ENCODE results near the gene CCDC24.

The CCDC24 gene

GRCh38 chr1:44024031-44024902 lies 32.9 kb downstream of the CCDC24 start:
- no peak for DNase-seq (ENCODE audit: low read depth)

GRCh38 chr1:44024903-44025525 lies 33.6 kb downstream of the CCDC24 start:
- DNase-seq (ENCODE audit: low read depth): no peak

GRCh38 chr1:44025816-44026215 lies 34.4 kb downstream of the CCDC24 start:
- no peak for DNase-seq (ENCODE audit: low read depth)

GRCh38 chr1:44027320-44027719 lies 35.9 kb downstream of the CCDC24 start:
- no peak for DNase-seq (ENCODE audit: low read depth)

- peak; percentile 28 for DNase-seq (ENCODE audit: low read depth)
These were observed 38.0 kb downstream of the CCDC24 start for GRCh38 chr1:44029260-44029910.

GRCh38 chr1:44029911-44030604 lies 38.7 kb downstream of the CCDC24 start:
- peak; percentile 76 for DNase-seq (ENCODE audit: low read depth)

GRCh38 chr1:44030605-44031251 lies 39.3 kb downstream of the CCDC24 start:
- DNase-seq (ENCODE audit: low read depth): peak; percentile 5

- peak; percentile 18 for DNase-seq (ENCODE audit: low read depth)
These were observed 40.1 kb downstream of the CCDC24 start, which contains the start of gene SLC6A9 for GRCh38 chr1:44031252-44032169. Gene SLC6A9 (minus strand): TSS chr1:44031462. CDS start chr1:44024277, 7,185 bp downstream.

- no peak for DNase-seq (ENCODE audit: low read depth)
These were observed 40.9 kb downstream of the CCDC24 start for GRCh38 chr1:44032170-44032790.

GRCh38 chr1:44033041-44033575 lies 41.7 kb downstream of the CCDC24 start:
- DNase-seq (ENCODE audit: low read depth): no peak

GRCh38 chr1:44033756-44034155 lies 42.4 kb downstream of the CCDC24 start:
- no peak for DNase-seq (ENCODE audit: low read depth)

- DNase-seq (ENCODE audit: low read depth): no peak
These were observed 43.0 kb downstream of the CCDC24 start for GRCh38 chr1:44034423-44034822.

- no peak for DNase-seq (ENCODE audit: low read depth)
These were observed 43.7 kb downstream of the CCDC24 start for GRCh38 chr1:44034976-44035716.

GRCh38 chr1:44035726-44036408 lies 44.5 kb downstream of the CCDC24 start:
- no peak for DNase-seq (ENCODE audit: low read depth)

GRCh38 chr1:44036409-44037139 lies 45.2 kb downstream of the CCDC24 start:
- DNase-seq (ENCODE audit: low read depth): peak; percentile 50

- DNase-seq (ENCODE audit: low read depth): no peak
These were observed 45.8 kb downstream of the CCDC24 start for GRCh38 chr1:44037154-44037553.

- DNase-seq (ENCODE audit: low read depth): no peak
These were observed 47.7 kb downstream of the CCDC24 start for GRCh38 chr1:44038876-44039657.

Data from stimulated activated CD8-positive, alpha-beta memory T cell treated with anti-CD3 and anti-CD28 coated beads, Interleukin-7, amount 100 ng/mL, for 24 hours (primary cell).